ENCODE data around the gene OLIG2.

- TF ChIP-seq CTCF (IDR thresholded peaks at IDR 0.05 in 2 of 3, conservative IDR thresholded peaks at IDR 0.05 in 1 of 3; ENCODE audit: borderline replicate concordance in 1 of 3, insufficient read depth in 1 of 3, low read depth in 2 of 3, low read length in 2 of 3) (no peak), POLR2A (IDR thresholded peaks at IDR 0.05; ENCODE audit: borderline replicate concordance, extremely low read depth, insufficient read depth, insufficient read length) (no peak), SIN3A (IDR thresholded peaks at IDR 0.05; ENCODE audit: low read depth) (no peak), REST (IDR thresholded peaks at IDR 0.05; ENCODE audit: low read depth) (no peak), EZH2 (IDR thresholded peaks at IDR 0.05) (no peak), ATF3 (IDR thresholded peaks at IDR 0.05) (no peak), CEBPB (IDR thresholded peaks at IDR 0.05; ENCODE audit: low read depth) (no peak), RAD21 (IDR thresholded peaks at IDR 0.05; ENCODE audit: low read depth) (no peak), EZH2phosphoT487 (IDR thresholded peaks at IDR 0.05; ENCODE audit: borderline replicate concordance) (no peak)
These were observed 10.6 kb upstream of the OLIG2 start for GRCh38 chr21:33015096-33015495.
